Middle frontal gyrus (tissue), 1 donor: Measurements from ENCODE around the gene GNAT1.
A peak's percentile ranks its signal among the peaks of the same experiment; 100 is the strongest.

ENCODE experiments used
- DNase-seq: peaks from one replicate; pipeline ENCODE4 v3.0.0-alpha.2; 2015; ENCODE audit warnings: low spot score; ENCODE audit errors: extremely low spot score

The GNAT1 gene

GRCh38 chr3:50174947-50175524 lies 16.4 kb upstream of the GNAT1 start:
- no peak for DNase-seq

- no peak for DNase-seq
Observed at GRCh38 chr3:50177346-50177745, 14.1 kb upstream of the GNAT1 start.

GRCh38 chr3:50179710-50180109 lies 11.7 kb upstream of the GNAT1 start:
- no peak for DNase-seq

- DNase-seq, result no peak
Observed at GRCh38 chr3:50181985-50182384, 9.4 kb upstream of the GNAT1 start.

- DNase-seq, result no peak
Observed at GRCh38 chr3:50182533-50183099, 8.8 kb upstream of the GNAT1 start.

- DNase-seq, result no peak
Observed at GRCh38 chr3:50183755-50184154, 7.7 kb upstream of the GNAT1 start.

- DNase-seq, result no peak
Observed at GRCh38 chr3:50184242-50184978, 7.0 kb upstream of the GNAT1 start.

GRCh38 chr3:50185230-50185629 lies 6.2 kb upstream of the GNAT1 start:
- DNase-seq, result no peak

GRCh38 chr3:50186096-50186495 lies 5.3 kb upstream of the GNAT1 start:
- no peak for DNase-seq

GRCh38 chr3:50187750-50188149 lies 3.7 kb upstream of the GNAT1 start:
- no peak for DNase-seq

- DNase-seq, result peak; percentile 69
Observed at GRCh38 chr3:50189274-50189673, 2.1 kb upstream of the GNAT1 start.

GRCh38 chr3:50189989-50190388 lies 1.4 kb upstream of the GNAT1 start:
- no peak for DNase-seq

GRCh38 chr3:50192124-50192523 lies 714 bp downstream of the GNAT1 start:
- DNase-seq, result no peak

GRCh38 chr3:50192689-50193141 lies 1.3 kb downstream of the GNAT1 start:
- DNase-seq, result peak; percentile 41

GRCh38 chr3:50193286-50193685 lies 1.9 kb downstream of the GNAT1 start:
- DNase-seq, result no peak

GRCh38 chr3:50193746-50194127 lies 2.3 kb downstream of the GNAT1 start:
- no peak for DNase-seq

- DNase-seq, result no peak
Observed at GRCh38 chr3:50194128-50194902, 2.9 kb downstream of the GNAT1 start.

GRCh38 chr3:50194903-50195500 lies 3.6 kb downstream of the GNAT1 start:
- no peak for DNase-seq

- DNase-seq, result no peak
Observed at GRCh38 chr3:50195501-50196252, 4.3 kb downstream of the GNAT1 start.

GRCh38 chr3:50196253-50196801 lies 4.9 kb downstream of the GNAT1 start:
- no peak for DNase-seq
